ENCODE data around the gene C17orf114.

Gene C17orf114

GRCh38 chr17:4851084-4851483, 49.0 kb upstream of the C17orf114 start:
- no peak overlapping the region for H2AK5ac ChIP-seq (ENCODE audit: low read depth, low read length)
- ATAC-seq (ENCODE audit: low read depth) (no peak), DNase-seq (no peak)
- POLR2A ChIA-PET (ENCODE audit: unreplicated experiment) = no interaction called here
- peaks cover 44 to 77% of the 10 kb centered on the region in 2 experiments for H3K79me1 ChIP-seq (ENCODE audit: low read depth in 1 of 2, low read length in 2 of 2)
- peaks cover 65% of the 10 kb centered on the region for H4K20me1 ChIP-seq (ENCODE audit: insufficient read depth, low read length)
- H4K5ac ChIP-seq (ENCODE audit: low read depth, low read length) = no peak overlapping the region
- no peak overlapping the region for H3K9ac ChIP-seq (ENCODE audit: low read depth, low read length)
- H3K36me3 ChIP-seq (ENCODE audit: control insufficient read depth, insufficient read depth, low read length) = no peaks in the 10 kb centered on the region
- H2AK9ac ChIP-seq (replicated peaks; ENCODE audit: low read depth, low read length, poor library complexity) = no peak overlapping the region
- no peak overlapping the region for H3K4me3 ChIP-seq (ENCODE audit: insufficient read depth, low read depth, low read length)
- in situ Hi-C loops (cut with MboI; ENCODE audit: low sequenced_read_pairs) = no loop called here
- H3K27me3 ChIP-seq (ENCODE audit: control insufficient read depth, insufficient read depth, low read length) = no peaks in the 10 kb centered on the region
- dilution Hi-C loops (cut with HindIII; ENCODE audit: low sequenced_read_pairs, unreplicated experiment) = no loop called here
- peaks cover 17% of the 10 kb centered on the region for H3K9me1 ChIP-seq (ENCODE audit: insufficient read depth, low read length)
- no peak overlapping the region for H4K91ac ChIP-seq (ENCODE audit: insufficient read depth, low read depth, low read length)
- no peak overlapping the region for H3K14ac ChIP-seq (replicated peaks; ENCODE audit: low read depth, low read length)
- H3K18ac ChIP-seq (ENCODE audit: low read depth, low read length) = no peak overlapping the region
- H2BK5ac ChIP-seq (ENCODE audit: low read depth, low read length, poor library complexity, severe bottlenecking) = no peak overlapping the region
- H3K23ac ChIP-seq (ENCODE audit: low read depth, low read length) = no peak overlapping the region
- H3K9me3 ChIP-seq (ENCODE audit: control insufficient read depth, insufficient read depth, low read length) = no peaks in the 10 kb centered on the region
- no peak overlapping the region for H4K8ac ChIP-seq (ENCODE audit: low read depth in 2 of 2, low read length in 2 of 2)
- H2BK20ac ChIP-seq (ENCODE audit: low read depth, low read length) = no peak overlapping the region
- H2AFZ ChIP-seq (replicated peaks; ENCODE audit: low read length, poor library complexity) = no peak overlapping the region
- BruUV-seq (replicated peaks) = no TSS peak
- H2BK15ac ChIP-seq (ENCODE audit: low read depth, low read length) = no peak overlapping the region
- no peak overlapping the region for H3K27ac ChIP-seq (ENCODE audit: insufficient read depth, low read length)
- H2BK120ac ChIP-seq (ENCODE audit: low read depth, low read length) = no peak overlapping the region
- CTCF ChIA-PET = no interaction called here
- H3K4me1 ChIP-seq (ENCODE audit: control insufficient read depth, insufficient read depth, low read length) = peaks cover 17% of the 10 kb centered on the region
- no peak overlapping the region for H3K56ac ChIP-seq (ENCODE audit: extremely low read depth, insufficient read depth, low read length)
- no CpG with 5 or more reads among the region's 3 CpGs for WGBS, 2 experiments (ENCODE audit: extremely low coverage in 2 of 2, insufficient read length in 1 of 2)
- no peak for TF ChIP-seq MXI1 (IDR thresholded peaks at IDR 0.05; ENCODE audit: borderline replicate concordance, low read depth, low read length)
- TF ChIP-seq RCOR1 (IDR thresholded peaks at IDR 0.05; ENCODE audit: insufficient replicate concordance, low read length) = no peak
- no peak for TF ChIP-seq SMC3 (IDR thresholded peaks at IDR 0.05; ENCODE audit: low read depth, low read length)
- TF ChIP-seq MAFK (IDR thresholded peaks at IDR 0.05; ENCODE audit: low read depth, low read length) = no peak
- no peak for TF ChIP-seq POLR2A (IDR thresholded peaks at IDR 0.05; ENCODE audit: low read depth, low read length)
- TF ChIP-seq NFE2L2 (IDR thresholded peaks at IDR 0.05; ENCODE audit: low read depth, low read length) = no peak
- no peak for TF ChIP-seq RAD21 (IDR thresholded peaks at IDR 0.05; ENCODE audit: low read length)
- intact Hi-C loops (cut with micrococcal nuclease) = no loop called here
- H3K4ac ChIP-seq (ENCODE audit: low read depth, low read length) = no peak overlapping the region
- no peak overlapping the region for H3K4me2 ChIP-seq (ENCODE audit: low read depth, low read length)
